GM21360 (cell line): ENCODE data around the gene FCGR2B.
"Not testable (repeated sequence)": the region's sequence is repeated elsewhere in the genome, so short reads cannot be mapped to it uniquely, and the experiment has no call there.

Experiments
- ATAC-seq: cut with Tn5 transposase; IDR thresholded peaks from one replicate; pipeline ENCODE4 v1.9.1; 2021; ENCODE audit warnings: mild to moderate bottlenecking, moderate library complexity; ENCODE audit not compliant: unreplicated experiment

Gene FCGR2B

DNA sequence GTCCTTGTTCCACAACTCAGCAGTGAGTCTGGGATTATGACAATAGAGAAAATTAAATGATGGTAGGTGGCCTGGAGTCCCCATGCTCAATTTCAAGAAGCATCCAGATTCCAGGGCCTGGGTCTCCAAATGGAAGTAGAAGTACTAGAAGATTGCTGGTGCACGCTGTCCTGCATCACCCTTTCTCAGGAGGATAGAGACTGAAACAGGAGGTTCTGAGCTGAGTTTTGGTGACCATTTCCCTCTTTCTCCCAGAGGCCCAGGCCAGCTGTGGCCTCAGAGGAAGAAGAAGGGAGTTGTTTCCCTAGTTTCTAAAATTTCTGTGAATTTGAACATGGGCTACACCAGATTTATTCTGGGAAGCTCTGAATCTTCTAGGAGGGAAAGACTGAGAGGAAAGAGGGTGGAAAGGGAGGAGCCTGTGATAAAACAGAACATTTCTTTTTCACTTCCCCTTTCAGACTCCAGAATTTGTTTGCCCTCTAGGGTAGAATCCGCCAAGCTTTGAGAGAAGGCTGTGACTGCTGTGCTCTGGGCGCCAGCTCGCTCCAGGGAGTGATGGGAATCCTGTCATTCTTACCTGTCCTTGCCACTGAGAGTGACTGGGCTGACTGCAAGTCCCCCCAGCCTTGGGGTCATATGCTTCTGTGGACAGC is at the start of gene FCGR2B:
TSS of gene FCGR2B (plus strand) at position 460 of the 656 bp plus-strand sequence. CDS start at position 559, 99 bp downstream.
- peak; percentile 58 for ATAC-seq

DNA sequence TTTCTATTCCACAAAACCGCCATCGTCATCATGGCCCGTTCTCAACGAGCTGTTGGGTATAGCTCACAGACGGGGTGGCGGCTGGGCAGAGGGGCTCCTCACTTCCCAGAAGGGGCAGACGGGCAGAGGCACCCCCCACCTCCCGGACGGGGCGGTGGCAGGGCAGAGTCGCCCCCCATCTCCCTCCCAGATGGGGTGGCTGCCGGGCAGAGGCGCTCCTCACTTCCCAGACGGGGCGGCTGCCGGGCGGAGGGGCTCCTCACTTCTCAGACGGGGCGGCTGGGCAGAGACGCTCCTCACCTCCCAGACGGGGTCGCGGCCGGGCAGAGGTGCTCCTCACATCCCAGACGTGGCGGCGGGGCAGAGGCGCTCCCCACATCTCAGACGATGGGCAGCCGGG is 46.5 kb upstream of the FCGR2B start:
- ATAC-seq, result not testable (repeated sequence)

DNA sequence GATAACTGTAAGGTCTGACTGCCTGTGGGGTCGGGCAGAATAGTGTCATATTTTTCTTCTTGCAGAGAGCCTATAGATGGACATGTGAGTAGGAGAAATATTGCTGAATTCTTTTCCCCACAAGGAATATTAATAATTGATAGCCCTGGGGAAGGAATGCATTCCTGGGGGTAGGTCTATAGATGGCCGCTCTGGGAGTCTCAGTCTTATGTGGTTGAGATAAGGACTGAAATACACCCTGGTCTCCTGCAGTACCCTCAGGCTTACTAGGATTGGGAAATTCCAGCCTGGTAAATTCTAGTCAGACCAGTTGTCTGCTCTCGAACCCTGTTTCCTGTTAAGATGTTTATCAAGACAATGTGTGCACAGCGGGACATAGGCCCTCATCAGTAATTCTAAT is 44.4 kb upstream of the FCGR2B start:
- not testable (repeated sequence) for ATAC-seq

DNA sequence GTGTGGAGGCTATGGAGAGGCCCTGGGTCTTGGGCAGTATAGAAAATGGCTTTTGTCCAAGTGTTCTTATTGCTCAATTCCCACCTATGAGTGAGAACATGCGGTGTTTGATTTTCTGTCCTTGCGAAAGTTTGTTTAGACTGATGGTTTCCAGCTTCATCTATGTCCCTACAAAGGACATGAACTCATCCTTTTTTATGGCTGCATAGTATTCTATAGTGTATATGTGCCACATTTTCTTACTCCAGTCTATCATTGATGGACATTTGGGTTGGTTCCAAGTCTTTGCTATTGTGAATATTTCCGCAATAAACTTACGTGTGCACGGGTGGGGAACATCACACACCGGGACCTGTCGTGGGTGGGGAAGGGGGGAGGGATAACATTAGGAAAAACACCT is 42.5 kb upstream of the FCGR2B start:
- ATAC-seq, result not testable (repeated sequence)

DNA sequence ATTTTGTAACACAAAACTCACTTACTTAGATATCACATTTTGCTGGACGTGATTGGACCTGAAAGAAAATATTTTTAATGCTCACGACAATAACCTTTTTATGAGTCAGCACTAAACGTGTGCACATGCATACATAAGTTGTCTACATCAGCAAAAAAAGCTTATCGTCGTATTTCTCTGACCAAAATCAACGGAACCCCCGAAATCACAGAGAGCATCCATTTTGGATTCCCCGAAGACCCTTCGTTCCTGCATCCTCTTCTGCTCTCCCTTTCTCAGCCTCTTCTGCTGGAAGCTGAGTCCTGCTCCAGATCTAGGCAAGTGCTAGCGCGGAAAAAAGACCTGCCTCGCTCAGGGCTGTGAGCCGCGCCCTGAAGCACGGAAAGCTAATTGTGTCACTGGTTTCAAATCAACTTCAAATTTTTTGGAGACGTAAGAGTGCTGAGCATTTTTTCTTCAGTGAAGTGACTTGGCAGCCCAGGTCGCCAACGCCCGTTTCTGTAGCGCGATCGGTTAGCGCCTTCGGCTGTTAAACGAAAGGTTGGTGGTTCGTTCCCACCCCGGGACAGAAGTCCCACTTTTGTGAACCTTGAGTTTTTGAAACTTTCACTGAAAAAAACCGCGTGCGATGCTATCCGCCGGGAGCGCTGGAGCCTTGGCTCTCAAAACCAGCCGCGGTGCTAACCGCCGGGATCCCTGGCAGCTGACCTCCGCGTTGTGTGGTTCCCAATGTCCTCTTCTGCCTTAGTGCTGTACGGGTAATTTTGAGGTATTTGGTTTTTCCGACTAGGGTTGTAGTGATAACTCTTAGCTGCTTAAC is 41.6 kb upstream of the FCGR2B start:
- ATAC-seq, result peak; percentile 38

DNA sequence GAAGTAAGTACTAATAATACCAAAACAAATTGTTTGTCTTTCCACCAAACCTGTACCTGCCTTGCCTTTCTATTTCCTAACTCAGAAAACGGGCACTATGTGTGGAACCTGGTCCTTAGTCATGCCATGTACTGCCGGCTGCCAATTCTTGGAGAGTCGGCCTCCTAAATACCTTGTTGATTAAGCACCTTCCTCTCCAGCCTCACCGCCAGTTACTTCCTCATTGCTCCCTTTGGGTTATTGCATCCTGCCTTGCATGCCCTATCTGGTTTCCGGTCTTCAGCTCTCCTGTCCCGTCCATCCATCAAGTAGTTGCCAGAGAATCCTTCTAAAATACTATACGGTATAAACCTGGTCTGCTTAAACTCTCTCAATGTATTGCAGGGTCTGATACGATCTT is 40.9 kb upstream of the FCGR2B start:
- ATAC-seq, result peak; percentile 27

DNA sequence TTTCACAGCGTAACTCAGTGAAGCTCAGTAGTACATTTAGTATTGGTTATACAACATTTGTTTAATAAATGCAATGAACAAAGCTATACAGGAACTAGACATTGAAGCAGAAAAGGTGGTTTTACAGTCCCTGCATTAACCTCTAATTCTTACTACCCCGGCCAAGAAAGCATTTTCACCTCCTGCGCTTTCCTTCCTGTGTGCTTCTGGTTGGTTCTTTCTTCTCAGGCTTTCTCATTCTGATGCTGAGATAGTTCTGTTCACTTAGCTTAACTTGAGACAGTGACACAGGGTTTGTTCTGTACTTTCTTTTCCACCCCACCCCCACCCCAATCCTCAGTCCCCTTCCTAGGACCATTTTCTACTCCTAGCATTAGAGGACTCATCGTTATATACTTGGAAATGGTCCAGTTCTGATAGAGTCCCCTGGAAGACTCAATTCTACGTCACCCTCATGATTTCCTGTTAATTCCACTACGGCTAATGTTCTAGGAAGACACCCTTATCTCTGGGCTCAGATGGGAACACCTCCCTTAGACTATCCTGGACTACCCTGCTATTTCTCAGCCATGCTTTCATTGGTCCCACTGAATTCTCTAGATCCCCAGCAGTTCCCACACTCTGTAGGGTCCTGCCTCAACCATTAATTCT is 39.4 kb upstream of the FCGR2B start:
- not testable (repeated sequence) for ATAC-seq

DNA sequence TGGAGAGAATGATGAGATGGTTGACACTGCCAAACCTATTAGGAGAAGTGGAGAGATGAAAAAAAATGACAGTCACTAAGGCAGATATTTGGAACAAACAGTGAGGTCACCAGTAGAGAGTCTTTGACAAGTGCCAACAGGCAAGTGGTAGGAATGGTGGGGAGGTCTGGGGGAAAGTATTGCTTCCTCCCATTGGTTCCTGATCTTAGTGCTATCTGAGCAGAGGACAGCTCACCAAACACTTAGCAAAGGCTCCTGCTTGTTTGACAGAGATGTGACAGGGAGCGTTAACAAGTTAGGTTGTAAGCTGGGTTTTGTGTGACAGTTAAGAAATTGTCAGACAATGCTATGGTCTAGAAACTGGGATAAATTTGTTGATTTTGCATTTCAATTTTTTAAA is 38.3 kb upstream of the FCGR2B start:
- ATAC-seq, result not testable (repeated sequence)

DNA sequence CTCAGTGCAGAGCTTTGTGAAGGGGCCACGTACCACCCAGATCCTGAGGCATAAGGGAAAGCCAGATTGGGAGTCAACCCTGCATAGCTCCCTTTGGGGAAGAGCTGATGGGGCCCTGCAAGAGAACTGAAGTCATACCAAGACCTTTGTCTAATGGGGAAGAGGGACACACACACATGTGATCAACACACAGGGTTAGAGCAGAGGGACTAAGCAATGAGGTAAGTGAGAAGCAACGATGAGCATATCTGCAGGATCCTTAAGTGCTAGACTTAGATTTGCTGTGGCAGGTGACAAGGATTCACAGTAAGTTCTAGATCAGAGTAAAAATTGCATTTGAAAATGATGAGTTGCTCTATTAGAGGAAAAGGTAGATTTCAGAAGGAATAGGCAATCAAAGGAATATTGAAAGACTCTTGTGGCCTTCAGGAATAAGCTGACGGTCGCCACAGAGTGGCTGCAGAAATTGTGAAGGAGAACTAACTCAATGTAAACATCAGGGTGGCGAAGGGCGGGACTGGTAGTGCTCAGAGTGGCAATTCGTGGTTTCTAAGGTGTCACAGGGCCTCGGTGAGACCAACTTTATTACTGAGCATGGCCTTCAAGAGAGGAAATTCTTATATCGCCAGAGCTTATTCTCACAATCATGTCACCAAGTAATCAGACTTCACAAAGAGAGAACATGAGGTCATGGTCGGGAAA is 36.3 kb upstream of the FCGR2B start:
- ATAC-seq, result not testable (repeated sequence)

DNA sequence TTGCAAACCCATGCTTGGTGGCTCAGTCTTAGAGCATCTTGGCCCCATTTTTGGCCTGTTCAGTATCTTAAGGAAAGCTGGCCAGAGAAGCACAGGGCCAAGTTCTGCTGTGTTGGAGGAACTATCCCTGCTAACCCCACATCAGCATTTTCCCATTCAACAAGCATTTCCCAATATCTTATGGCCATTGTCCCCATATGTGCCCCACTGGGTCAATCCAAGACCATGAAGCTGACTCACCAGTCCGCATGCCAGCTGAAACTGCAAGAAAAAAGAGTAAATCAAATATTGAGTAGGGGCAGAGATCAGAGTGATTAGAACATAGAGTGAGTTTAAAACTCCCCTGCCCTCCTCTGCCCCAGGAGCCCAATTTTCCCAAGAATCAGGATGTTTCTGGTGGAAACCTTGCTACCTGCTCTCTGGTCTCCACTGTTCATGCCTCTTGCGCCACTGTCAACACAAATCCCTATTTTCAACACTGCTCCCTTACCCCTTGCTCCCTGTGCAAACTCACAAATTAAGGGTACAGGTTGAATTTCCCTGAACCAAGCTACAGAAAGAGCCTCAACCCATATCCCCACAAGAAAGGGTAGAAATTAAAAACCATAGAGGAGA is 32.7 kb upstream of the FCGR2B start:
- ATAC-seq, result not testable (repeated sequence)

DNA sequence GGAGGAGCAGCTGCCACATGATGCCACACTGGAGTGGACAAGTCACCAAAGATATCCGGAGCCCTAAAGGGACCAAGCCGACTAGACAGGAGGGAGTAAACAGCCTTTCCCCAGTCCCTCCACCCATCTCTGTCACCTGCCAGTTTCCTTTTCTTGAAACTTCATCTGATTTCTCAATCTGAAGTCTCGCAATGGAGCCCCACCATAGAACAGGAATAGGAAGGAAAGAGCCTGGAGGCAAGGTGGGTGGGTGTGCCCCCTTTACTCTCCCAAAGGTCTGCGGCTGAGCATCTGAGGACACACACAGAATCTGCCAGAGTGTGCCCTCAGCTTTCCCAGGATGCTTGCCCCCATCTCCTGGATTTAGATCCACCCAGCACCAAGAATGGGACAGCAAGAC is 31.9 kb upstream of the FCGR2B start, which contains the start of gene FCGR3B:
TSS of gene FCGR3B (minus strand) at position 101 of the 400 bp plus-strand sequence. CDS start at position 19, 82 bp downstream.
- no peak for ATAC-seq

DNA sequence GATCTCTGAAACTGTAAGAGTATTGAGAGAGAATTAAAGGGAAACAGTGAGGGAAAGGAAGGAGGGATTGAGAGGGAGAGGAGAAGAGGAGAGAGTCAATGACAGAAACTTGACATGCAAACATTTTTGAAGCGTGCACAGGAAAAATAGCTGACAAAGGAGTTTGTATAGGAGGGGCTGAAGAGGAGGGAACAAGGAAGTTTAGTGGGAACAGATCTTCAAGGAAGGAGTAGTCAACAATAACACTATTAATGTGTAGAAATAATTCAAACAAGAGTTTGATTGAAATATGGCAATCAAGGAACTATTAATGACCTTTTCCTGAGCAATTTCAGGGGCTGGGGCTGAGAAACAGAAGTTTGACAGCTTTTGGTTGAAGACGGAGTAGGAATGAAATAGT is 27.9 kb upstream of the FCGR2B start:
- ATAC-seq, result not testable (repeated sequence)

DNA sequence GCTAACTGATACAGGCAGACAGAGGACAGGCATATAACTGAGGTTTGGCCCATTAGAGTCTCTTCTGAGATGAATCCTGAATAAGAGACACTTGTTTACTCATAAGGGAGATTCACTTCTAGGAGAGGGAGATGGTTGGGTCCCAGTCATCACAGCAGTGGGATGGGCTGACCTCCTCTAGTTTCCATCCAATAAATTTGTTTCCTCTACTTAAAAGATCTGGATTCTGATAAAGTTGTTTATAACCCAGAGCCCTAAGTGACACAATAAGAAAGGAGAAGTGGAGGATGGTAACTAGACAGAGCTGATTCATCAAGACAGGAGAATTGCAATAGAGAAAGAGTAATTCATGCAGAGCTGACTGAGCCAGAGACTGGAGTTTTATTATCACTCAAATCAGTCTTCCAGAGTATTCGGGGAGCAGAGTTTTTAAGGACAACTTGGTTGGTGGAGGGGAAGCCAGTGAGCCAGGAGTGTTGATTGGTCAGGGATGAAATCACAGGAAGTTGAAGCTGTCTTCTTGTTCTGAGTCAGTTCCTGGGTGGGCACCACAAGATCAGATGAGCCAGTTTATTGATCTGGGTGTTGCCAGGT is 26.7 kb upstream of the FCGR2B start:
- not testable (repeated sequence) for ATAC-seq

DNA sequence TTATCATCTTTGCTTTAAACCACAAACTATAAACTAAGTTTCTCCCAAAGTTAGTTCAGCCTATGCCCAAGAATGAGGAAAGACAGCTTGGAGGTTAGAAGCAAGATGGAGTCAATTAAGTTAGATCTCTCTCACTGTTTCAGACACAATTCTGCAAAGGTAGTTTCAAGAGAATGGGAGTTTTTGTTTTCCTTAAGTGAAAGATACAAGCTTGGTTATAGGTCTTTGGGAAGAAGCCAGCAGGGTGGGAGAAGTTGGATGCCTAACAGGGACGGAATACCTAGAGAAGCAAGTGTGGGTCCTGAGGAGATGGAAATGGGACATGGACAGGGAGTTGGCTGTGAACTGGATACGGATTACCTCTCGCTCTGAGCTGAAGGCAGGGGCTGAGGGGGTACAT is 26.0 kb upstream of the FCGR2B start:
- not testable (repeated sequence) for ATAC-seq

DNA sequence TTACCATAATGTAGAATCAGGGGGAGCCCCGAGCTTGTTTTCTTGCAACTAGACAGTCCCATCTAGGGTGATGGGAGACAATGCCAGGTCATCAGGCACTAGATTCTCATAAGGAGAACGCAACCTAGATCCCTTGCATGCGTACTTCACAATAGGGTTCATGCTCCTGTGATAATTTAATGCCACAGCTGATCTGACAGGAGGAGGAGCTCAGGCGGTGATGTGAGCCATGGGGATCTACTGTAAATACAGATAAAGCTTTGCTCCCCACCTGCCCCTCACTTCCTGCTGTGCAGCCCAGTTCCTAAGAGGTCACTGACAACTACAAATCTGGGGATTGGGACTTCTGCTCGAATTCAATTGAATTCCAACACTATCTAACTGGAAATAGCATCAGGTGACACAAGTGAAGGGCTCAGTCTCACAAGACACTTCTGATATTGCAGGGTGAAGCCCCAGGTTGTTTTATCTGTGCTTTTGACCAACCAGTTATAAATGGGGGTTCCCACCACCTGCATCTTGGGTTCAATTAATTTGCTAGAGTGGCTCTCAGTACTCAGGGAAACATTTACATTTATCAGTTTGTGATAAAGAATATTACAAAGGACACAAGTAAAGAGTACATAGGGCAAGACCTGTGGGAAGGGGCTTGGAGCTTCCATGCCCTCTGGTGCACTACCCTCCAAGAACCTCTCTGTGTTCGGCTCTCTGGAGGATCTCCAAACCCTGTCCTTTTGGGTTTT is 24.5 kb upstream of the FCGR2B start:
- ATAC-seq, result not testable (repeated sequence)

DNA sequence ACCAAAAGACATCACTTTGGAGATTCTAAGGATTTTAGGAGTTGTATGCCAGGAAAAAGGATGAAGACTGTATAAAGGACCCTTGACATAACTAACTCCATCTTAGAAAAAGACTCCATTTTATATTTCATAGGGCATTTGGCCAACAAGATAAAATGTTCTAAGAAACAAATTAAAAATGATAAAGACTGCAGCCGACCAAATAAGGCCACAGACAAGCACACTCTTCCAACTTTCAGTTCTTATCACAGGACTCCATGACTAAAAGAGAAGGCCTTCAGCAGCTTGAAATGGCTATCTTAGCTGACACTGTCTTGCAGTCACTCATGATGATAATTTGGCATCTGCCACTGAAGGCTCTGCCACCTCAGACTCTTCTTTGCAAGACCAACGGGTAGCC is 23.7 kb upstream of the FCGR2B start:
- ATAC-seq, result not testable (repeated sequence)

DNA sequence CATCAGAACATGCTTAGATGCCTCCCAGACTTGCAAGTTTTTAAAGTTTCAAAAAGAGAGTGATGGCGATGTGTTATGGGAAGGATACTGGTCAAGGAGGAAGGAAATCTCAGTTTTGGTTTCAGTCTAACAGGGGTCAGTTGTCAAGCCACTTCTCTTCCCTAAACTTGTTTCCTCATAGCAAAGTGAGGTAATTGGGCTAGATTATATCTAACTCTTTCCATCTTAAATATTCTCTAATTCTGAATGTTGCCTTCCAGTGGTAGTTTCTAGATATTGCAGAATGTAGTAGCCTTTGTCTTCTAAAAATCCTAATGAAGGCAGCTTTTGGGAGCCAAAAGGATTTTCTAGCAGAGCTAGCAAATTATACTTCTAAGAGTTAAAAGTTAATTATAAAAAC is 20.2 kb upstream of the FCGR2B start:
- ATAC-seq, result not testable (repeated sequence)

DNA sequence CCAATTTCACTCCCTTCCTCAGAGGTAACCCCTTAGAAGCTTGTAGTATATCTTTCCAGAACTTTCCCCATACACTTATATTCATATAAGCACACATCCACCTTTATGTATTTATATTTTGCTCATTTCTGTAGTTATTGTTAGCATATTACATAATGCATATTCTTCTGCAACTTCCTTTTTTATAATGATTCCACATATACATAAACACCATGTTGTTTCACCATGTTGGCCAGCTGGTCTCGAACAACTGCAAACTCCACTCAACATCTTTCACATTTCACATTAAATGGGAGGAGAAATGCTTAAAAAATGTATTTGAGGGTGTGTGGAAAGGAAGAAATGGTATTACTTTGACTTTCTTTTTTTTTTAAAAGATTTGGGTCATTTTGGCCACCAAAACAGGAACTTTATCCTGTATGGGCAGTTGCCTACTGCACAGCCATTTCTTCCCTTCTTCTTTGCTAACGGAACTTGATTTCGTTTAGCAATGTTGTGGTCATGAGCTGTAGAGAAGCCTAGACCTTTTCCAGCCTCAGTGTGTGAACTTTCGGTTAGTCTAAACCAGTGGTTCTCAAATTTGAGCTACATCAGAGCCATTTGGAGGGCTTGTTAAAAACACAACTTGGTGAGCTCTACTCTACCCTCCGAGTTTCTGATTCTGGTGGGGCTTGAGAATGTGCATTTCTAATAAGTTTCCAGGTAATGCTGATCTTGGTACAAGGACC is 19.3 kb upstream of the FCGR2B start:
- not testable (repeated sequence) for ATAC-seq

DNA sequence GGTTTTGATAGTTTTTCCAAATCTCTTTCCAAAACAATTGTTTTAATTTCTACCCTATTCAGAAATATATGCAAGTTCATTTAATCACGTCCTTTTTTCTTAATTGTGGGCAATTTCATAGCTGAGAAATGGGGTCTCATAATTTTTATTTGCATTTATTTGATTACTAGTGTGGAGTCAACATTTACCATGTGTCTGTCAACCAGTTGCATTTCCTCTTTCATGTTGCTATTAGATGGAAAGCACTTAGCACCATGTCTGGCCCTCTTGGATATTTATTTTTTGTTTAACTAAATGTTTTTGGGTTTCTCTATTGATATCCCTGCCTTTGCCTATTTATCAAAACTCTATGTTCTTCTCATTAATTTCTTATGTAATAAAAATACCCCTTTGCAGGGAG is 18.1 kb upstream of the FCGR2B start:
- ATAC-seq, result not testable (repeated sequence)
